ENCODE results near the gene ADGRG4. TPM values are rescaled to one million over a fixed set of nuclear protein-coding genes. Genes with fewer than 3 reads are reported as not detected.

ADGRG4 gene
- total and polyA plus RNA-seq, 2 donors (not counting 1 experiment from before 2014, with no cell fraction given) = 0.03 TPM; not detected in 1

GRCh38 chrX:136453771-136454170 is 153.0 kb downstream of the ADGRG4 start:
- Histone ChIP-seq H3K27me3 (ENCODE audit: control insufficient read depth, insufficient read depth, low read length) (no peaks in the 10 kb centered on the region), H3K9ac (ENCODE audit: insufficient read depth, low read length) (no peak overlapping the region), H3K4me3 (replicated peaks in 1 of 4; ENCODE audit: control extremely low read depth in 1 of 4, insufficient read depth in 1 of 4, low read depth in 3 of 4, low read length in 4 of 4) (no peak overlapping the region), H3K4me1 (ENCODE audit: control insufficient read depth, extremely low read depth, insufficient read depth, low read length) (no peaks in the 10 kb centered on the region), H3K79me2 (ENCODE audit: control insufficient read depth, insufficient read depth, low read length) (no peaks in the 10 kb centered on the region), H3K9me3 (ENCODE audit: control insufficient read depth, insufficient read depth, low read depth, low read length) (no peaks in the 10 kb centered on the region), H3K4me2 (ENCODE audit: extremely low read depth, insufficient read depth, low read length) (no peak overlapping the region), H4K20me1 (ENCODE audit: control insufficient read depth, extremely low read depth, insufficient read depth, low read length) (no peaks in the 10 kb centered on the region), H2AFZ (ENCODE audit: low read length) (no peak overlapping the region), H3K36me3 (ENCODE audit: control insufficient read depth, insufficient read depth, low read length) (no peaks in the 10 kb centered on the region), H3K27ac (ENCODE audit: insufficient read depth, low read length) (no peak overlapping the region)
- no peak for TF ChIP-seq EZH2 (IDR thresholded peaks at IDR 0.05; ENCODE audit: low read length, missing control alignments)
- TF ChIP-seq, protein P1, sequence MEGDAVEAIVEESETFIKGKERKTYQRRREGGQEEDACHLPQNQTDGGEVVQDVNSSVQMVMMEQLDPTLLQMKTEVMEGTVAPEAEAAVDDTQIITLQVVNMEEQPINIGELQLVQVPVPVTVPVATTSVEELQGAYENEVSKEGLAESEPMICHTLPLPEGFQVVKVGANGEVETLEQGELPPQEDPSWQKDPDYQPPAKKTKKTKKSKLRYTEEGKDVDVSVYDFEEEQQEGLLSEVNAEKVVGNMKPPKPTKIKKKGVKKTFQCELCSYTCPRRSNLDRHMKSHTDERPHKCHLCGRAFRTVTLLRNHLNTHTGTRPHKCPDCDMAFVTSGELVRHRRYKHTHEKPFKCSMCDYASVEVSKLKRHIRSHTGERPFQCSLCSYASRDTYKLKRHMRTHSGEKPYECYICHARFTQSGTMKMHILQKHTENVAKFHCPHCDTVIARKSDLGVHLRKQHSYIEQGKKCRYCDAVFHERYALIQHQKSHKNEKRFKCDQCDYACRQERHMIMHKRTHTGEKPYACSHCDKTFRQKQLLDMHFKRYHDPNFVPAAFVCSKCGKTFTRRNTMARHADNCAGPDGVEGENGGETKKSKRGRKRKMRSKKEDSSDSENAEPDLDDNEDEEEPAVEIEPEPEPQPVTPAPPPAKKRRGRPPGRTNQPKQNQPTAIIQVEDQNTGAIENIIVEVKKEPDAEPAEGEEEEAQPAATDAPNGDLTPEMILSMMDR (conservative IDR thresholded peaks at IDR 0.05 in 1 of 2, IDR thresholded peaks at IDR 0.05 in 1 of 2; ENCODE audit: low read depth in 1 of 2, low read length in 2 of 2) = no peak
- no peak for DNase-seq (ENCODE audit: low read depth in 2 of 2)

- no peaks in the 10 kb centered on the region for H3K36me3 ChIP-seq (ENCODE audit: control insufficient read depth, insufficient read depth, low read length)
- no peak overlapping the region for H3K4me3 ChIP-seq (replicated peaks in 1 of 4; ENCODE audit: control extremely low read depth in 1 of 4, insufficient read depth in 1 of 4, low read depth in 3 of 4, low read length in 4 of 4)
Measured at GRCh38 chrX:136456133-136456532, 155.4 kb downstream of the ADGRG4 start.

DNA sequence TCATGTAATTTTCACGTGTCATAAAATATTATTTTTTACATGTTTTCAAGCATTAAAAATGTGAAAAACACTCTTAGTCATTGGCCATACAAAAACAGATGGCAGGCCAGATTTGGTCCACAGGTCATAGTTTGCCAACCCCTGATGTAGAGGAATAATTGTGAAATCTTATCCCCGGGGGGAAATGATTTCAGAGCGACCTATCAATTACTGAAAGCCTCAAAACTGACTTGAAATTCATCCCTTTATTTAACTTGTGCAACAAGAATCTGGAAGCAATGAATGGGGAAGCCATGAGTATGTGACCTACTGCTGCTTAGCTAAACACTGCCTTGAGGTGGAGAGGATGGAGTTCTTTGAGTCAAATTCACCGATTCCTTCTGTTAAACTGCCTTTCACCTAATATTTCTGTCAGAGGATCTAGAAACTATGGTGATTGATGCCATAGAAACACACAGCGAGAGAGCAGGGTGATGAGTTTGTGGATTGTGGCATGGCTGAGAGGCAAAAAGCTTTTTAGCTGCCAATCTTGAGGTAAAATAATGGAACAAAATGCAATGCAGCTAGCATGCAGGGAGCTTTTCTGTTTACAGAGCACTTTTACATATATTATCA is 156.6 kb downstream of the ADGRG4 start:
- no peak for TF ChIP-seq EZH2 (IDR thresholded peaks at IDR 0.05; ENCODE audit: low read length, missing control alignments)
- TF ChIP-seq, protein P1 (conservative IDR thresholded peaks at IDR 0.05 in 1 of 2, IDR thresholded peaks at IDR 0.05 in 1 of 2; ENCODE audit: low read depth in 1 of 2, low read length in 2 of 2) = no peak

More at GRCh38 chrX:136456133-136456532, 155.4 kb downstream of the ADGRG4 start:
- no peak overlapping the region for H3K9ac ChIP-seq (ENCODE audit: insufficient read depth, low read length)
- H3K9me3 ChIP-seq (ENCODE audit: control insufficient read depth, insufficient read depth, low read depth, low read length) = no peaks in the 10 kb centered on the region
- no peak overlapping the region for H3K4me2 ChIP-seq (ENCODE audit: extremely low read depth, insufficient read depth, low read length)
- no peak for DNase-seq (ENCODE audit: low read depth in 2 of 2)
- no peaks in the 10 kb centered on the region for H3K27me3 ChIP-seq (ENCODE audit: control insufficient read depth, insufficient read depth, low read length)
- no peaks in the 10 kb centered on the region for H3K79me2 ChIP-seq (ENCODE audit: control insufficient read depth, insufficient read depth, low read length)
- TF ChIP-seq, protein P1 (conservative IDR thresholded peaks at IDR 0.05 in 1 of 2, IDR thresholded peaks at IDR 0.05 in 1 of 2; ENCODE audit: low read depth in 1 of 2, low read length in 2 of 2) = no peak
- no peak for TF ChIP-seq EZH2 (IDR thresholded peaks at IDR 0.05; ENCODE audit: low read length, missing control alignments)
- no peaks in the 10 kb centered on the region for H4K20me1 ChIP-seq (ENCODE audit: control insufficient read depth, extremely low read depth, insufficient read depth, low read length)
- no peak overlapping the region for H2AFZ ChIP-seq (ENCODE audit: low read length)
- H3K27ac ChIP-seq (ENCODE audit: insufficient read depth, low read length) = no peak overlapping the region
- no peaks in the 10 kb centered on the region for H3K4me1 ChIP-seq (ENCODE audit: control insufficient read depth, extremely low read depth, insufficient read depth, low read length)

More for the DNA sequence above, 156.6 kb downstream of the ADGRG4 start:
- H3K9me3 ChIP-seq (ENCODE audit: control insufficient read depth, insufficient read depth, low read depth, low read length) = no peaks in the 10 kb centered on the region
- H3K36me3 ChIP-seq (ENCODE audit: control insufficient read depth, insufficient read depth, low read length) = no peaks in the 10 kb centered on the region
- no peak overlapping the region for H2AFZ ChIP-seq (ENCODE audit: low read length)
- H3K4me1 ChIP-seq (ENCODE audit: control insufficient read depth, extremely low read depth, insufficient read depth, low read length) = no peaks in the 10 kb centered on the region
- H3K9ac ChIP-seq (ENCODE audit: insufficient read depth, low read length) = no peak overlapping the region
- no peak overlapping the region for H3K4me3 ChIP-seq (replicated peaks in 1 of 4; ENCODE audit: control extremely low read depth in 1 of 4, insufficient read depth in 1 of 4, low read depth in 3 of 4, low read length in 4 of 4)
- no peaks in the 10 kb centered on the region for H3K27me3 ChIP-seq (ENCODE audit: control insufficient read depth, insufficient read depth, low read length)
- DNase-seq (ENCODE audit: low read depth in 2 of 2) = no peak
- H3K27ac ChIP-seq (ENCODE audit: insufficient read depth, low read length) = no peak overlapping the region
- H4K20me1 ChIP-seq (ENCODE audit: control insufficient read depth, extremely low read depth, insufficient read depth, low read length) = no peaks in the 10 kb centered on the region
- H3K4me2 ChIP-seq (ENCODE audit: extremely low read depth, insufficient read depth, low read length) = no peak overlapping the region
- no peaks in the 10 kb centered on the region for H3K79me2 ChIP-seq (ENCODE audit: control insufficient read depth, insufficient read depth, low read length)

All from fibroblast of lung (primary cell).